ENCODE results near the gene TMEM223. TPM values are rescaled to one million over a fixed set of nuclear protein-coding genes. Genes with fewer than 3 reads are reported as not detected.

The TMEM223 gene
- total RNA-seq, 4 donors from 2014 or later = 13.8 to 34.5 (median 19.8) TPM

GRCh38 chr11:62804310-62805075 is 12.7 kb upstream of the TMEM223 start:
- TF ChIP-seq POLR2A (IDR thresholded peaks at IDR 0.05) (no peak), CTCF (IDR thresholded peaks at IDR 0.05) (no peak)
- Histone ChIP-seq H3K27ac (peak overlapping the region; percentile 93 to 97 (median 94)), H3K4me1 (peaks cover 0 to 10% (median 6%) of the 10 kb centered on the region in 4 donors), H3K36me3 (peaks cover 0 to 43% (median 0%) of the 10 kb centered on the region in 3 donors), H3K9me3 (no peaks in the 10 kb centered on the region), H3K4me3 (peak overlapping the region; percentile 90 to 99 (median 94)), H3K27me3 (no peaks in the 10 kb centered on the region)
- peak in 1 of 3 donors; percentile 27 for DNase-seq

DNA sequence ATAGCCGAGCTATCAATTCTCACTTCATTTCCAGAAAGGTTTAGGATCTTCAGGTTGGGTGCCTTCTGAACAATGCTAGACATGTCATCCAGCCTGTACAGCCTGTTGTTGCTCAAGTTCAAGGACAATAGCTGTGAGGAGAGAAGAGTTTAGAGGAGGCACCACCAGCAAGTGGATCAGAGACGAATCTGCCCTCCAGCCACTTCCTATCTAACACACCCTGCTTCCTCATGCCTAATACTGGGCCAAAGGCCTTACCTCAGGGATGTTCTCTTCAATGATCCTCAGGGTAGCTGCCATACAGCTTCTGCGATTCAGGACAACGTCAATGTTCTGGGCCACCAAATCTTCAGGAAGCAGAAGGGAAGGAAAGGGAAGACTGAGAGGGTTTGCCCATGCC is 9.3 kb upstream of the TMEM223 start:
- no peak for TF ChIP-seq CTCF (IDR thresholded peaks at IDR 0.05)
- TF ChIP-seq POLR2A (IDR thresholded peaks at IDR 0.05) = no peak
- DNase-seq = no peak
- Histone ChIP-seq H3K9me3 (no peaks in the 10 kb centered on the region), H3K27me3 (no peaks in the 10 kb centered on the region), H3K27ac (no peak overlapping the region), H3K4me1 (peaks cover 0 to 10% (median 6%) of the 10 kb centered on the region in 4 donors), H3K36me3 (peaks cover 0 to 73% (median 0%) of the 10 kb centered on the region in 3 donors), H3K4me3 (no peak overlapping the region)

GRCh38 chr11:62799486-62799885 is 7.7 kb upstream of the TMEM223 start:
- Histone ChIP-seq H3K9me3 (no peaks in the 10 kb centered on the region), H3K4me1 (peaks cover 0 to 10% (median 5%) of the 10 kb centered on the region in 4 donors), H3K36me3 (peaks cover 0 to 89% (median 2%) of the 10 kb centered on the region in 3 donors), H3K27me3 (no peaks in the 10 kb centered on the region), H3K4me3 (no peak overlapping the region), H3K27ac (no peak overlapping the region)
- no peak for DNase-seq
- TF ChIP-seq CTCF (IDR thresholded peaks at IDR 0.05) (no peak), POLR2A (IDR thresholded peaks at IDR 0.05) (no peak)

- TF ChIP-seq POLR2A (IDR thresholded peaks at IDR 0.05) (no peak), CTCF (IDR thresholded peaks at IDR 0.05) (no peak)
- H3K27ac ChIP-seq = no peak overlapping the region
- H3K36me3 ChIP-seq = peaks cover 0 to 93% (median 2%) of the 10 kb centered on the region in 3 donors
Observed at GRCh38 chr11:62796281-62796680, 4.5 kb upstream of the TMEM223 start.

DNA sequence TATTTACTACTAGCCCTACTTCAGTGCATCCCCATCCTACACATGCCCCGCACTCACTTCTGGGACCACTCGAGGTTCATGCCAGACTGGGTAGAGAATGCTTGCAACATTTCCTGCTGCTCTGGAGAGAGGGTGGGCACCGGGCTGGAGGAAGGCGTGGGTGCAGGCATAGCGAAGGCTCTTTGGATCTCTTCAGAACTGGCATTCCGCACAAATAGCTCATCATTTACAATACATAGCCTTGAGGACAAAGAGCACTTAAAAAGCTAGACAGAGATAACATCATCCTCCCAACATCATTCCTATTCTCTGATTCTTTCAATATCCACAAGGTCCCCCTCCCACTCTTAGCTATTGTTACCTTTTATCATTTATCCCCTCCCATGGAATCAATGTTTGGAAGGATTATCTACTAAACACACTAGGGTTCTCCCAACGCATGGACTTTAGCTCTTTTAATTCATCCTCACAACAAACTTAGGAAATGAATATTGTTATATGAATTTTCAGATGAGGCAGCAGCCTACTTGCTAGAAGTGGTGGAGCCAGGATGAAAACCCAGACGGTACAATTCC is 2.5 kb upstream of the TMEM223 start:
- no peak overlapping the region for H3K4me3 ChIP-seq
- TF ChIP-seq POLR2A (IDR thresholded peaks at IDR 0.05) (no peak), CTCF (IDR thresholded peaks at IDR 0.05) (no peak)
- no peak overlapping the region for H3K27ac ChIP-seq
- DNase-seq = no peak
- no peaks in the 10 kb centered on the region for H3K9me3 ChIP-seq
- peaks cover 2 to 27% (median 14%) of the 10 kb centered on the region in 4 donors for H3K4me1 ChIP-seq
- peaks cover 0 to 82% (median 2%) of the 10 kb centered on the region in 3 donors for H3K36me3 ChIP-seq
- H3K27me3 ChIP-seq = no peaks in the 10 kb centered on the region

More at GRCh38 chr11:62796281-62796680, 4.5 kb upstream of the TMEM223 start:
- Histone ChIP-seq H3K4me3 (no peak overlapping the region), H3K27me3 (no peaks in the 10 kb centered on the region), H3K9me3 (no peaks in the 10 kb centered on the region), H3K4me1 (peaks cover 2 to 10% (median 6%) of the 10 kb centered on the region in 4 donors)
- no peak for DNase-seq

Data from Peyer's patch (tissue), 4 donors.